Right lobe of liver (tissue), 4 donors: ENCODE results near the gene CLPTM1L.

Experiments used
- POLR2A ChIP-seq: fragments of 450-650 bp; IDR thresholded peaks from one replicate; pipeline ENCODE4 v1.6.1; 2017; ENCODE audit warnings: antibody characterized with exemption, mild to moderate bottlenecking
- TF ChIP-seq, protein P1 (sequence below), 4 donors: fragments of 200-600 bp in 3 of 4; fragments of 450-650 bp in 1 of 4; IDR thresholded peaks; one replicate each; pipeline versions ENCODE4 v1.5.1 to v1.8.0; 2016 to 2022; ENCODE audit warnings: antibody characterized with exemption in 4 of 4, mild to moderate bottlenecking in 2 of 4
- donor health status: DM: no; HTN: no; CAD: no.
- donor health status: DM: no; HTN: no; CAD: no.
- donor health status: DM: no; HTN: yes; CAD: no.

DNA sequence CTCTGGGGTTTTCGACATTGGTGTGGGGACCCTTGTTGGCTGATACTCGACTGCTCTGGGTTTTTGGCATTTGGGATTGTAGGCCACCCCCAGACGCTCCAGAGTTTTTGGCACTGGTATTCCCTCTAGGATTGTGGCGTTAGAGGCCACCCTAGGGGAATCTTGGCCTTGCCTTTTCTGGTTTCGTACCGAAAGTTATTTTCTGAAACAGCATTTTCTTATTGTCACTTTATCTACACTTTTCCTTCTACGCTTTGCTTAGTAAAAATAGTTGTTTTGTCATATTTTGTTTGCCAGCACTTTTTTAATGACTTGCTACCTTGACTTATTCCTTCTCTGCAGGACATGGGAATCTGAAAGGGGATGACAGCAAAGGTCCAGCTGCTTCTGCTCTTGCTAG, 25.1 kb upstream of the CLPTM1L start:
- TF ChIP-seq POLR2A = no peak
- TF ChIP-seq, protein P1, sequence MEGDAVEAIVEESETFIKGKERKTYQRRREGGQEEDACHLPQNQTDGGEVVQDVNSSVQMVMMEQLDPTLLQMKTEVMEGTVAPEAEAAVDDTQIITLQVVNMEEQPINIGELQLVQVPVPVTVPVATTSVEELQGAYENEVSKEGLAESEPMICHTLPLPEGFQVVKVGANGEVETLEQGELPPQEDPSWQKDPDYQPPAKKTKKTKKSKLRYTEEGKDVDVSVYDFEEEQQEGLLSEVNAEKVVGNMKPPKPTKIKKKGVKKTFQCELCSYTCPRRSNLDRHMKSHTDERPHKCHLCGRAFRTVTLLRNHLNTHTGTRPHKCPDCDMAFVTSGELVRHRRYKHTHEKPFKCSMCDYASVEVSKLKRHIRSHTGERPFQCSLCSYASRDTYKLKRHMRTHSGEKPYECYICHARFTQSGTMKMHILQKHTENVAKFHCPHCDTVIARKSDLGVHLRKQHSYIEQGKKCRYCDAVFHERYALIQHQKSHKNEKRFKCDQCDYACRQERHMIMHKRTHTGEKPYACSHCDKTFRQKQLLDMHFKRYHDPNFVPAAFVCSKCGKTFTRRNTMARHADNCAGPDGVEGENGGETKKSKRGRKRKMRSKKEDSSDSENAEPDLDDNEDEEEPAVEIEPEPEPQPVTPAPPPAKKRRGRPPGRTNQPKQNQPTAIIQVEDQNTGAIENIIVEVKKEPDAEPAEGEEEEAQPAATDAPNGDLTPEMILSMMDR (IDR thresholded peaks at IDR 0.05) = no peak
